ENCODE data around the gene WRNIP1. TPM values are rescaled to one million over a fixed set of nuclear protein-coding genes. Genes with fewer than 3 reads are reported as not detected.
A peak's percentile ranks its signal among the peaks of the same experiment; 100 is the strongest.

Gene WRNIP1
- total RNA-seq, 2 donors from 2014 or later: 49.9 to 53.7 TPM

- no peak for DNase-seq
- Histone ChIP-seq H3K27me3 (no peaks in the 10 kb centered on the region), H3K4me1 (no peaks in the 10 kb centered on the region), H3K4me3 (no peak overlapping the region), H3K27ac (no peak overlapping the region), H3K9me3 (no peaks in the 10 kb centered on the region), H3K9ac (ENCODE audit: low read depth in 2 of 2, low read length in 2 of 2) (no peak overlapping the region), H3K36me3 (no peaks in the 10 kb centered on the region)
- intact Hi-C loops (cut with DNase I): no loop called here
- TF ChIP-seq CTCF (IDR thresholded peaks at IDR 0.05): no peak
Observed at GRCh38 chr6:2803731-2804429, 38.7 kb downstream of the WRNIP1 start.

- peaks cover 1% of the 10 kb centered on the region for H3K4me1 ChIP-seq
- no peaks in the 10 kb centered on the region for H3K9me3 ChIP-seq
- H3K9ac ChIP-seq (ENCODE audit: low read depth in 2 of 2, low read length in 2 of 2): no peak overlapping the region
- TF ChIP-seq CTCF (IDR thresholded peaks at IDR 0.05): no peak
- H3K4me3 ChIP-seq: no peak overlapping the region
- intact Hi-C loops (cut with DNase I): no loop called here
- no peak overlapping the region for H3K27ac ChIP-seq
- DNase-seq: no peak
- no peaks in the 10 kb centered on the region for H3K36me3 ChIP-seq
- H3K27me3 ChIP-seq: no peaks in the 10 kb centered on the region
Observed at GRCh38 chr6:2804516-2804915, 39.3 kb downstream of the WRNIP1 start.

GRCh38 chr6:2805031-2805430 is 39.8 kb downstream of the WRNIP1 start:
- Histone ChIP-seq H3K27ac (no peak overlapping the region), H3K9me3 (no peaks in the 10 kb centered on the region), H3K36me3 (no peaks in the 10 kb centered on the region), H3K4me1 (peaks cover 3% of the 10 kb centered on the region), H3K27me3 (no peaks in the 10 kb centered on the region), H3K4me3 (no peak overlapping the region), H3K9ac (ENCODE audit: low read depth in 2 of 2, low read length in 2 of 2) (no peak overlapping the region)
- DNase-seq: no peak
- no peak for TF ChIP-seq CTCF (IDR thresholded peaks at IDR 0.05)
- intact Hi-C loops (cut with DNase I): no loop called here

GRCh38 chr6:2806644-2807043 is 41.5 kb downstream of the WRNIP1 start:
- Histone ChIP-seq H3K36me3 (no peaks in the 10 kb centered on the region), H3K27ac (no peak overlapping the region), H3K9ac (ENCODE audit: low read depth in 2 of 2, low read length in 2 of 2) (no peak overlapping the region), H3K4me3 (no peak overlapping the region), H3K4me1 (peaks cover 3% of the 10 kb centered on the region), H3K27me3 (no peaks in the 10 kb centered on the region), H3K9me3 (no peaks in the 10 kb centered on the region)
- peak; percentile 4 for DNase-seq
- intact Hi-C loops (cut with DNase I): no loop called here
- no peak for TF ChIP-seq CTCF (IDR thresholded peaks at IDR 0.05)

GRCh38 chr6:2807342-2808090 is 42.3 kb downstream of the WRNIP1 start:
- Histone ChIP-seq H3K27me3 (no peaks in the 10 kb centered on the region), H3K9me3 (no peaks in the 10 kb centered on the region), H3K36me3 (no peaks in the 10 kb centered on the region), H3K4me3 (no peak overlapping the region), H3K9ac (ENCODE audit: low read depth in 2 of 2, low read length in 2 of 2) (no peak overlapping the region), H3K27ac (no peak overlapping the region), H3K4me1 (peaks cover 3% of the 10 kb centered on the region)
- DNase-seq: peak; percentile 21
- TF ChIP-seq CTCF (IDR thresholded peaks at IDR 0.05): no peak
- intact Hi-C loops (cut with DNase I): no loop called here
